Mucosa of rectum (tissue), 2 donors: ENCODE measurements around the gene LETM1.

ENCODE experiments used
- H3K27ac ChIP-seq, 2 donors: one replicate each; pipeline ENCODE4 v1.7.0; 2013; ENCODE audit warnings: inconsistent platforms in 2 of 2, low read depth in 2 of 2, low read length in 2 of 2
- H3K27me3 ChIP-seq, 2 donors: one replicate each; pipeline ENCODE4 v1.7.0; 2013; ENCODE audit warnings: low read length in 2 of 2; ENCODE audit not compliant: control insufficient read depth in 2 of 2, insufficient read depth in 2 of 2
- H3K36me3 ChIP-seq, 2 donors: one replicate each; pipeline ENCODE4 v1.7.0; 2013; ENCODE audit warnings: low read length in 2 of 2; ENCODE audit not compliant: control insufficient read depth in 2 of 2, insufficient read depth in 2 of 2
- H3K4me1 ChIP-seq, 2 donors: one replicate each; pipeline ENCODE4 v1.7.0; 2013; ENCODE audit warnings: low read length in 2 of 2, mild to moderate bottlenecking in 1 of 2; ENCODE audit not compliant: control insufficient read depth in 2 of 2, insufficient read depth in 2 of 2
- H3K4me3 ChIP-seq, 2 donors: one replicate each; pipeline ENCODE4 v1.7.0; 2013; ENCODE audit warnings: low read length in 2 of 2
- H3K9ac ChIP-seq, 2 donors: one replicate each; pipeline ENCODE4 v1.7.0; 2013; ENCODE audit warnings: low read length in 2 of 2, low read depth in 1 of 2, mild to moderate bottlenecking in 1 of 2
- H3K9me3 ChIP-seq, 2 donors: one replicate each; pipeline ENCODE4 v1.7.0; 2013; ENCODE audit warnings: low read length in 2 of 2; ENCODE audit not compliant: control insufficient read depth in 2 of 2
- donor health status: healthy.
- donor health status: Normal muscosa, but diverticular disease.

Gene LETM1

DNA sequence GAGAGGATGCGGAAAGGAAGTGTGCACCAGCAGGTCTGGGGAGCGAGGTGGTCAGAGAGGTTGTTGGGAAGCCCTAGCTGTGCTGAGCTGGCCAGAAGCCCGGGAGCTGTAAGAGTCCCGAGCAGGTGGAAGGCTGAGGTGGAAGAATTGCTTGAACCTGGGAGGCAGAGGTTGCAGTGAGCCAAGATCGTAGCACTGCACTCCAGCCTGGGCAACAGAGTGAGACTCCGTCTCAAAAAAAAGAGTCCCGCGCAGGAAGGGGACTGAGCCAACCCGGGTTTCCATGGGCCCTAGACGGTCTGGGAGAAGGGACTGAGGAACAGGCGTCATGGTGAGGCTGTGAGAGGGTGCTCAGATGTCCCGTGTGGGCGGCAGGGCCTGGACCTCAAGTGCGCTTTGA, 75.5 kb downstream of the LETM1 start:
- Histone ChIP-seq H3K4me1 (peaks cover 0 to 5% of the 10 kb centered on the region in 2 donors), H3K27ac (no peak overlapping the region), H3K27me3 (no peaks in the 10 kb centered on the region), H3K4me3 (no peak overlapping the region), H3K9me3 (no peaks in the 10 kb centered on the region), H3K36me3 (no peaks in the 10 kb centered on the region), H3K9ac (no peak overlapping the region)

DNA sequence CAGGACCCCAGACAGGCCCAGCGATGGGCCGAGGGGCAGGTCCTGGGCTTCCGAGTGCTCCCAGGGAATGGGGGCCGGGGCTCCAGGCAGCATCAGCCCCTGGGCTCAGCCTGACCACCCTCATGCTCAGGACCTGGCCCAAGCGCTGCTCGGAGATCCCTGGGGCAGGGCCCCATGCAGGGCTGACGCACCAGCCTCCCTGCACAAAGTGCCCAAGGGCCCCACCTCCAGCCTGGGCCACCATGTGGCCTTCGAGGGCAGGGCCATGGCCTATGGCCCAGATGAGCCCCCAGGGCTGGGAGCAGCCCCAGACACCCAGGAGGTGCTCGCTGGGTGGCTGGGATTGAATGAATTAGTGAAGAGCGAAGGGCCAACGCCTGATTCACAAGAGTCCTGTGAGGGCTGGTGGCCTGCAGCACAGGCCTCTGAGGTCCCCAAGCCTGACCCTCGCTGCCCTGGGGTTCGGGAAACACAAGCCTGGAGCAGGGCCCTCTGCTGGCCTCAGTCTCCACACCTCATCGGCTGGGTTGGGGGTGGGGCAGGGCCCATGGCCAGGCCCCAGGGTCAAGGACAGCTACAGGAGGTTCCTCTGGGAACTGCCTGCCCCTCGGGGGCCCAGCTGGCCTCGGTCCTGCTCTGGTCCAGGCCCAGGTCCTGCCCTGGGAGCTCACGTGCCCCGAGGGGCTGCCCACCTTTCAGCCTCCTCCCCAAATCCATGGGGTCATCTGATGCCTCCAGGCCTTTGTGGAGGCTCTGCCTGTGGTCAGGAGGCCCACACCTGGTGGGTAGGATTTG, 76.2 kb downstream of the LETM1 start:
- Histone ChIP-seq H3K9ac (no peak overlapping the region), H3K4me3 (no peak overlapping the region), H3K9me3 (no peaks in the 10 kb centered on the region), H3K36me3 (no peaks in the 10 kb centered on the region), H3K27ac (no peak overlapping the region), H3K27me3 (no peaks in the 10 kb centered on the region), H3K4me1 (no peaks in the 10 kb centered on the region)

DNA sequence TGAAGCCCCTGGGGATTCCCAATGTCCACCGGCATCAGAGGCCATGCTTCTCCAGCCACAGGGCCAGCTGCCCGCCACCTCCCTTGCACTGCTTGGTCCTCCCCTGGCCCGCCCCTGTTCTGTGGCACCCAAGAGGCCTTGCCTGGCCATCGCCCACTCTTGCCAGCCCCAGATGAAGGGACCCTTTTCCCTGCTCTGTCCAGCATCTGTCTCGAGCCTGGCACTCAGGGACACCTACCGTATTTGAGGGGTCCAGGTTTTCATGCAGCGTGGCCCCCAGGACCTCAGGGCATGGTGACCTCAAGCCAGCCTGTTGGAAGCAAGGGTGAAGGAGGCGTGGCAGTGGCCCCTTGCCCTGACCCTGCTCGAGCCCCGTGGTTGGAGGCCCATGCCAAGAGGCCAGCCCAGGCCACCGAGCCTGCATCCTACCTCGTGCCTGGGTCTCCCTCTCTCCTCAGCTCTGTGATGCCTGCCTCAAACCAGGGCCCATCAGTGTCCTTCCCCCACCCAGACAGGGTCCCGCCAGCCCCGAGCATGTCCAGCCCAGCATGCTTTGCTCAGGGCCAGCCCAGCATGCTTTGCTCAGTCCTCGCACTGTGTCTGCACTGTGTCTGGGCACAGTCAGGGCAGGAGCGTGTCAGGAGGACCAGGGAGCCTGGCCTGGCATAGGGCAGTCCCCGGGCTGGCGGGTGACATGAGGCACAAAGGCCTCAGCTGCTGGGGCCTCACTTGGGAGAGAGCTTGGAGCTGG, 77.1 kb downstream of the LETM1 start:
- Histone ChIP-seq H3K4me1 (no peaks in the 10 kb centered on the region), H3K27ac (no peak overlapping the region), H3K27me3 (peaks cover 0 to 5% of the 10 kb centered on the region in 2 donors), H3K36me3 (no peaks in the 10 kb centered on the region), H3K9ac (no peak overlapping the region), H3K4me3 (no peak overlapping the region), H3K9me3 (no peaks in the 10 kb centered on the region)

DNA sequence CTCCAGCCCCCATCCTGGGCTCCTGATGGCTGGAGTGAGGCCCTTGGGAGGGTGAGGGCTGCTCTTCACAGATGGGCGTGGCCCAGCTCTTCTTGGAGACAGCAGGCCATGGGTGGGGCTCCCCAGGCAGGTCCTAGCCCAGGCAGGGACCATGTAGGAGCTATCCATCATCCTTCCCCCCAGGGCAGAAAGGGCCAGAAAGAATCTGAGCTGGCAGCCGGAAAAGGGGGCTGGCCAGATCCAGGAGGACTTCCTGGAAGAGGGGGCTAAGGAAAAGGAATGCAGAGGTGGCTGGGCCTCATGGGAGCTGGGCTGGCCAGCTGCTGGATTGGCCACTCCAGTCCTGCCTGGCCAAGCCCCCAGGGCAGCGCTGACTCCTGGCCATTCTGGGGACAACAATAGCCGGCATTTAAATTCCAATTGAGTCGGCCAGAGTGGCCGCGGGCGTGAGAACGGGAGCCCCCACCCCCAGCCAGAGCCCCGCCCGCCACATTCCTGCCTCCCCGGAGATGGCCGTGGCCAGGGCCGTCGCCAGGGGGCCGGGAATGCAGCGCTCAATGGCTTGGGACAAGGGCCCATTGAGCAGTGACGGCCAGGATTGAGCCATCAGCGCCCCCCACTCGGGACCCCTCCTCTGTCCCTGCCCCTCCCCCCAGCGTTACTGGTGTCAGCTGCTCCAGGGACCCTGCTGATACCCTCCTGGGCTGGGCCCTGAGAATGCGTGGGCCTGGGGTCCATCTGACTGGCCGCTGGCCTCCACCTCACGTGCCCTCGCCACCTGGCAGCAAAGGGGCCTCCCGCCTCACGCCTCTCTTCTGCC, 77.9 kb downstream of the LETM1 start:
- Histone ChIP-seq H3K9ac (no peak overlapping the region), H3K9me3 (no peaks in the 10 kb centered on the region), H3K4me1 (no peaks in the 10 kb centered on the region), H3K27me3 (peaks cover 0 to 6% of the 10 kb centered on the region in 2 donors), H3K4me3 (no peak overlapping the region), H3K36me3 (no peaks in the 10 kb centered on the region), H3K27ac (no peak overlapping the region)

DNA sequence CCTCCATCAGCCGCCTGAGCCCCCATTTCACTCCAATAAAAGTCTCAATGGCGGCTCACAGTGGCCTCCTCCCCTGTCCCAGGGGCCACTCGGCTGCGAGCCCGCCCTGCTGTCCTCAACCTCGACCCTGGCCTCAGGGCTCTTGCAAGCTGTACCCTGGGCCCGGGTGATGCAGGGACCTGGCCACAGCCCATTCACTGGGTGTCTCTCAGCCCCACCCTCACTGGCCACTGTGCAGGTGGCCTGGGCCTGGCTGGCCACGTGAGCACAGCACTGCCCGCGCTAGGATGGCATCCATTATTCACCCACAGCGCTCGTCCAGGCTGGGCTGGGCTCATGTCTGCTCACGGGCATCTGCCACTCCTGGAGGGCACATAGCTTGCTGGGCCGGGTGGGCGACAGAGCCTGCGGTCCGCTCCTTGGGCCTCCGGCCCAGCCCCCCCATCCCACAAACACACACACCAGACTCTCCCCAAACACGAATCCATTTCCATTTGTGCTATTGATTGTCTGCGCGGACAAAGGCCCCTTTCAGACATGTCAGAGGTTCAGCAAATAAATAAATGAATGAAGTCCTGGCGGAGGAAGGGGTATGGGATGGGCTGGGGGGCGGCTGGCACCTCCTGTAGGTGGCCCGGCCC, 79.3 kb downstream of the LETM1 start:
- Histone ChIP-seq H3K9ac (no peak overlapping the region), H3K9me3 (no peaks in the 10 kb centered on the region), H3K36me3 (no peaks in the 10 kb centered on the region), H3K27me3 (peaks cover 0 to 6% of the 10 kb centered on the region in 2 donors), H3K4me3 (no peak overlapping the region), H3K4me1 (no peaks in the 10 kb centered on the region), H3K27ac (no peak overlapping the region)

DNA sequence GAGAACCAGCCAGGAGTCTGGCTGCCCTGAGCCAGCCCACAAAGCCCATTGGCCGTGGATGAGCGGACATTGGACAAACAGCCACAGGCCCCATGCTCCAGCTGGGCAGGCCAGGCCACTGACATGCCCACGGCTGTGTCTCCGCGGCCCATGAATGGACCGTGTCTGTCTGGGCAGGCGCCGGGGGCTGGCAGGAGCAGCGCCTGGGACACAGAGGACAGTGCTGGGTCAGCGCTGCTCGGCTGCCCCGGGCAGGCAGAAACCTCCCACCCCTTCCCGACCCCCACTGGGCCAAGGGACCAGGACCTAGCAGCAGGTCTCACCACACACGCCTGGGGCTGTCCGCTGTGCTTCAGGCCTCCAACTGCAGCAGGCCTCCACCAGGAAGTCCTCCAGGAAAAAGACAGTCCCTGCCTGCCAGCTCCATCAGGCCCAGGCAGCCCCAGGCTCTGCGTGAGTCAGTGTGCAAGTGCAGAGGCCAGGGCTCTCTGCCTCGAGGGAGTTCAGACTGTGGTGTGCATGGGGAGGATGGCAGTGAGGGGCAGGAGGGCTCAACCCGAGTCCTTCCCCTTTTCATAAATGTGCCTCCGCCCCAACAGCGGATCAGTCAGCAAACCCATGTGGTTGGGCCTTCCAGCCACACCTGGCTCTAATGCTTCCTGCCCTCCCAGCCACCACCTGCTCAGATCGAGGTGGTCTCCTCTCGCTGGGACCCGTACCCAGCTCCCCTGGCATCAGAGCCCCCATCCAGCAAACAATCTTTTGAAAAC, 80.0 kb downstream of the LETM1 start:
- H3K27ac ChIP-seq: no peak overlapping the region
- no peak overlapping the region for H3K9ac ChIP-seq
- H3K4me1 ChIP-seq: no peaks in the 10 kb centered on the region
- H3K9me3 ChIP-seq: no peaks in the 10 kb centered on the region
- peaks cover under 1 to 10% of the 10 kb centered on the region in 2 donors for H3K27me3 ChIP-seq
- no peaks in the 10 kb centered on the region for H3K36me3 ChIP-seq
- no peak overlapping the region for H3K4me3 ChIP-seq

DNA sequence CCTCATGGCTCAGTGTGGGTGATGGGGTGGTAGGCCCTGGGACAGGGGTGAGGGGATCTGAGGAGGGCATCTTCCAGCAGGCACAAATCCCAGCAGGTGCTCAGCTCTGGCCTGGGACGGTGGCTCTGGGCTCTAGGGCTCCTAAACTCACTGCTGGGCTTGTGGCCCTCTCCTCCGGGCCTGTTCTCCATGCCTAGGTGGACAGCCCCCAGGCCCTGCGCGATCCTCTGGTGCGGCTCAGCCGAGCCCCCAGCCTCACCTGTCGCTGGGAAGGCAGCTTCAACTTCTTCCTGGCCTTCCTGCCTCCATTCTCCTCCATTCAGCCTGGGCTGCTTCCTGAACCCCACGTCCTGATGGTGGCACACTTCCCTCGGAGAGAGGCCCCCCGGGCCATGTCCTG, 82.2 kb downstream of the LETM1 start:
- H3K4me1 ChIP-seq: no peaks in the 10 kb centered on the region
- no peak overlapping the region for H3K27ac ChIP-seq
- no peaks in the 10 kb centered on the region for H3K9me3 ChIP-seq
- H3K27me3 ChIP-seq: peaks cover 3 to 25% of the 10 kb centered on the region in 2 donors
- H3K4me3 ChIP-seq: no peak overlapping the region
- H3K36me3 ChIP-seq: no peaks in the 10 kb centered on the region
- no peak overlapping the region for H3K9ac ChIP-seq

DNA sequence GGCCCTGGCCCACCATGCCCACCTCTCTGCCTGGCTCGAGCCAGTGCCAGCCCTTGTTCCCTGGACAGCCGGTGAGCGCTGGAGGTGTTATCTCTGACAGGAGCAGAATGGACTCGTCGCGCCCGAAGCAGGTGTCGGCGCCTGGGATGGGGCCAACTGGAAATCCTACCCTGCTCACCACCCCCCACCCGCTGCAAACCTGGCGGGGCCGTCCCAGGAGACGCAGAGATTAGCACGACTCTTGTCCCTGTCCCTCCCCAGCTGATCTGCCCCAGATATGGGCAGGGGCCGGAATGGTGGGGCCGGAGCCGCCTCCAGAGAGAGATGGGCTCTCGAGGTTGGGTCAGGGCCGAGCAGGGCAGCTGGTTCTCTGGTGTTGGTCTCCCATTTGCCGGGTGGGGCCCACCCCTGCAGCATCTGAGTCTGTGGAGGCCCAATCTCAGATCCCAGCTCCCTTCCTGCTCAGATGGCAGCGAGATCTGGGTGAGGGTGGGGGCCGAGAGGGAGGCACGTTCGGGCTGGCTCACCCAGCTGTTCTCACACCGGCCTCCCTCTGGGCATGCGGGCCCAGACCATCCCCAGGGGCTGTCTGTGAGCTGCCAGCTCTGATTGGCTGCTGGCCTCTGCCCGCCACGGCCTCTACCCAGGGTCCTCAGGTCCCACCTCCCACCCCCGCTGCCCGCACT, 83.0 kb downstream of the LETM1 start:
- Histone ChIP-seq H3K27ac (no peak overlapping the region), H3K9ac (no peak overlapping the region), H3K4me3 (no peak overlapping the region), H3K4me1 (peaks cover 0 to 2% of the 10 kb centered on the region in 2 donors), H3K27me3 (peaks cover 3 to 33% of the 10 kb centered on the region in 2 donors), H3K36me3 (no peaks in the 10 kb centered on the region), H3K9me3 (no peaks in the 10 kb centered on the region)
